Right ventricle myocardium inferior (tissue), 1 donor: ENCODE results near the gene LLGL1. TPM values are rescaled to one million over a fixed set of nuclear protein-coding genes. Genes with fewer than 3 reads are reported as not detected.

Experiments used
- ATAC-seq: fragments of 200-7000 bp; cut with Tn5 transposase; one replicate; pipeline ENCODE4 v1.9.1; 2020; ENCODE audit warnings: mild to moderate bottlenecking, moderate library complexity
- DNase-seq: peaks from one replicate; pipeline ENCODE4 v3.0.0; 2021; ENCODE audit errors: missing footprints
- intact Hi-C: fragments of 100-400 bp; cut with DNase I; formaldehyde crosslinking; loops from one replicate; pipeline ENCODE4 v1.11.0; 2022
- total RNA-seq: library from RNA; stranded (reverse); fragmentation: NEBNext Ultra II Directional; extraction: Animal tissue kit (Norgen Biotek cat#: 25700); gene quantifications from one replicate; pipeline ENCODE4 v1.2.1, GENCODE V29; 2021
- donor health status: DM: no; HTN: yes; CAD: no; lungs with severe emphysema.

The LLGL1 gene
- total RNA-seq, 1 donor from 2014 or later = 8.4 TPM

- intact Hi-C loops = no loop called here
- DNase-seq = peak; percentile 86
- peak; percentile 68 for ATAC-seq
Observed at GRCh38 chr17:18258356-18259038, 33.1 kb downstream of the LLGL1 start, which contains the start of gene FLII. Gene FLII, minus strand, starts transcription at chr17:18258738. Its CDS starts 48 bp downstream, at chr17:18258690.

GRCh38 chr17:18259621-18260331, 34.3 kb downstream of the LLGL1 start:
- intact Hi-C loops = loop anchor here (1.0 to 2.0 kb wide), 2 partner anchors 55 to 119 kb away; partner anchors contain the start of genes SMCR8 and TOP3A
- no peak for ATAC-seq
- DNase-seq = no peak

- ATAC-seq = peak; percentile 87
- DNase-seq = peak; percentile 98
- intact Hi-C loops = loop anchor here (1.0 to 2.0 kb wide), 2 partner anchors 54 to 120 kb away; partner anchors contain the start of genes SMCR8 and TOP3A
Observed at GRCh38 chr17:18260332-18261145, 35.1 kb downstream of the LLGL1 start, which contains the start of gene MIEF2. Gene MIEF2, plus strand, starts transcription at chr17:18260662. Its CDS starts 2,059 bp downstream, at chr17:18262721.

GRCh38 chr17:18261146-18261515, 35.7 kb downstream of the LLGL1 start:
- ATAC-seq (peak; percentile 68), DNase-seq (peak; percentile 87)
- intact Hi-C loops = loop anchor here (2.0 kb wide), 1 partner anchor 54 kb away; the partner anchor contains the start of genes SMCR8 and TOP3A

GRCh38 chr17:18261659-18262058, 36.2 kb downstream of the LLGL1 start:
- intact Hi-C loops = loop anchor here (2.0 kb wide), 1 partner anchor 53 kb away; the partner anchor contains the start of genes SMCR8 and TOP3A
- no peak for DNase-seq
- no peak for ATAC-seq

GRCh38 chr17:18262111-18262510, 36.7 kb downstream of the LLGL1 start:
- no peak for DNase-seq
- intact Hi-C loops = no loop called here
- ATAC-seq = no peak

GRCh38 chr17:18262641-18263040, 37.2 kb downstream of the LLGL1 start:
- no peak for DNase-seq

GRCh38 chr17:18263885-18264682, 38.6 kb downstream of the LLGL1 start:
- DNase-seq (no peak), ATAC-seq (no peak)
- intact Hi-C loops = no loop called here

More at GRCh38 chr17:18262641-18263040, 37.2 kb downstream of the LLGL1 start:
- ATAC-seq = no peak
- intact Hi-C loops = no loop called here

- ATAC-seq (no peak), DNase-seq (no peak)
- intact Hi-C loops = no loop called here
Observed at GRCh38 chr17:18267366-18267765, 41.9 kb downstream of the LLGL1 start.

GRCh38 chr17:18267927-18268711, 42.7 kb downstream of the LLGL1 start:
- DNase-seq (no peak), ATAC-seq (no peak)
- intact Hi-C loops = no loop called here

GRCh38 chr17:18270046-18270931, 44.9 kb downstream of the LLGL1 start:
- DNase-seq (no peak), ATAC-seq (no peak)
- intact Hi-C loops = no loop called here

GRCh38 chr17:18277076-18277475, 51.6 kb downstream of the LLGL1 start:
- intact Hi-C loops = no loop called here
- ATAC-seq (no peak), DNase-seq (no peak)

- ATAC-seq = no peak
- no peak for DNase-seq
- intact Hi-C loops = no loop called here
Observed at GRCh38 chr17:18278867-18279266, 53.4 kb downstream of the LLGL1 start.

- intact Hi-C loops = no loop called here
- DNase-seq = no peak
- peak; percentile 24 for ATAC-seq
Observed at GRCh38 chr17:18280249-18280648, 54.8 kb downstream of the LLGL1 start.

- ATAC-seq (no peak), DNase-seq (no peak)
- intact Hi-C loops = no loop called here
Observed at GRCh38 chr17:18280766-18281371, 55.4 kb downstream of the LLGL1 start.

GRCh38 chr17:18281788-18282187, 56.4 kb downstream of the LLGL1 start:
- ATAC-seq (no peak), DNase-seq (no peak)
- intact Hi-C loops = no loop called here
